Muscle of leg (tissue), 11 donors: ENCODE measurements around the gene STPG2. TPM values are rescaled to one million over a fixed set of nuclear protein-coding genes. Genes with fewer than 3 reads are reported as not detected.
A peak's percentile ranks its signal among the peaks of the same experiment; 100 is the strongest.
"Not testable (repeated sequence)": the region's sequence is repeated elsewhere in the genome, so short reads cannot be mapped to it uniquely, and the experiment has no call there.

Source experiments
- DNase-seq: peaks from one replicate; pipeline ENCODE4 v3.0.0; 2013
- H3K27ac ChIP-seq: one replicate; pipeline ENCODE4 v1.5.1; 2013; ENCODE audit warnings: mild to moderate bottlenecking, low read length, control low read depth
- H3K27me3 ChIP-seq: one replicate; pipeline ENCODE4 v1.6.1; 2013; ENCODE audit warnings: low read length; ENCODE audit not compliant: control insufficient read depth, insufficient read depth
- H3K36me3 ChIP-seq: one replicate; pipeline ENCODE4 v1.6.1; 2013; ENCODE audit warnings: low read length; ENCODE audit not compliant: control insufficient read depth, insufficient read depth
- H3K4me1 ChIP-seq: one replicate; pipeline ENCODE4 v1.6.1; 2013; ENCODE audit warnings: low read length; ENCODE audit not compliant: control insufficient read depth, insufficient read depth
- H3K4me3 ChIP-seq: one replicate; pipeline ENCODE4 v1.5.1; 2013; ENCODE audit warnings: low read length, control low read depth
- H3K9me3 ChIP-seq: replicated peaks from 2 replicates; pipeline ENCODE4 v1.6.1; 2013; ENCODE audit warnings: low read depth, low read length; ENCODE audit not compliant: control insufficient read depth
- WGBS: methylation state at CpG from one replicate; pipeline ENCODE4 v1.1.5; 2013; ENCODE audit warnings: missing lambda C conversion rate; ENCODE audit not compliant: insufficient coverage; 5-methylcytosine and 5-hydroxymethylcytosine counted together
- polyA plus RNA-seq, 8 donors: library from polyadenylated mRNA; unstranded; fragments of 120-200 nt; gene quantifications; one replicate each; pipeline versions ENCODE4 v1.2.1 to v1.2.3, GENCODE V29; 2013; ENCODE audit warnings: inconsistent platforms in 1 of 8, low replicate concordance in 1 of 8; ENCODE audit not compliant: insufficient read length in 8 of 8, insufficient read depth in 1 of 8
- total RNA-seq: library from RNA; stranded (reverse); fragments of 120-200 nt; gene quantifications from one replicate; pipeline ENCODE4 v1.2.4, GENCODE V29; 2013

Gene STPG2
- total and polyA plus RNA-seq, 9 donors: 0.04 to 0.18 (median 0.10) TPM; not detected in 5

DNA sequence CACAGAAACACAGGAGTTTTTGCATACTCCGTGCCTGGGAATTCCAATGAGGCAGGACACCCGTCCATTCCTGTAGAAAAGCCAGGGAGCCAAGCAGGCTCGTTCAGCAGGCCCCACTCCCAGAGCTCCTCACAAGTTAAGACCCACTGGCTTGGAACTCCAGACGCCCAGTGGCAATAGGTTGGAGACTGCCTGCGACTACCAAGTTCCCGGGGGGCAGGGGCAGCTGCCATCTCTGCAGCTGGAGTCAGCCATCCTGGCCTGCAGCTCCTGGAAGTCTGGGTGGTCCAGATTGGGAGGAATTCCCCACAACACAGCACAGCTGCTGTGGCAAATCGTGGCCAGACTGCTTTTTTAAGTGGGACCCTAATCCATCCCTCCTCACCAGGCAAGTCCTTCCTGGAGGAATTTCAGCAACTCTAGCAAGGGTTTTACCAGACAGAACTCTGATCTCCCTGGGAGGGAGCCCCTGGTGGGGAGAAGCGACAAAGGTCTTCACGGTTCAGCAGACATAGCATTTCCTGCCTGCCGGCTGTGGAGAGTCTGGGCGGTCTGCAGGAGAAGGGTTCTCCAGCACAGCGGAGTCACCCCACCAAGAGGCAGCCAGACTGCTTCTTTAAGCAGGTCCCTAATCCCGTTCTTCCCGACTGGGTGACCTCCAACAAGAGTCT is 231.9 kb downstream of the STPG2 start:
- no peak overlapping the region for H3K27ac ChIP-seq
- H3K4me1 ChIP-seq: no peaks in the 10 kb centered on the region
- H3K4me3 ChIP-seq: no peak overlapping the region
- no peaks in the 10 kb centered on the region for H3K27me3 ChIP-seq
- no peak for DNase-seq
- no peaks in the 10 kb centered on the region for H3K36me3 ChIP-seq
- no peaks in the 10 kb centered on the region for H3K9me3 ChIP-seq
- 62% methylated on average over 10 of the region's 14 CpGs for WGBS

DNA sequence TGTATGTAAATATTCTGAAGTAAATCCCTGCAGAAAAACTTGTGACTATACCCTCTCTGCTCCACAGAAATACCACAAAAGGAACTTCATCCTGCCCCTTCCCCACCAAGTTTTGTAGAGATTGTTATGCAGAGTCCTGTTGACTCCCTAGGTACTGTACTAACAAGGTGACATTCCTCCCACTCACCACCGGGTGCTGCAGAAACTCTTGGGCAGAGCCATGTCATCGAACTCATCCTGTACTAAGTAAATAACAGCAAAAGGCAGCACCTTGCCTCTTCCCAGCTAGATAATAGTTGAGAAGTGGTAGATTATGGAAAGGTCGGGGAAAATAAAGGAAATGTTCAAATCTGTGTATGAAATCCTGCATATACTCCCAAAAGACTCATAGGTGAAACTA is 233.3 kb downstream of the STPG2 start:
- Histone ChIP-seq H3K9me3 (no peaks in the 10 kb centered on the region), H3K27me3 (no peaks in the 10 kb centered on the region), H3K4me3 (no peak overlapping the region), H3K36me3 (no peaks in the 10 kb centered on the region), H3K4me1 (no peaks in the 10 kb centered on the region), H3K27ac (no peak overlapping the region)
- WGBS: no CpG with 5 or more reads among the region's 3 CpGs
- DNase-seq: no peak

DNA sequence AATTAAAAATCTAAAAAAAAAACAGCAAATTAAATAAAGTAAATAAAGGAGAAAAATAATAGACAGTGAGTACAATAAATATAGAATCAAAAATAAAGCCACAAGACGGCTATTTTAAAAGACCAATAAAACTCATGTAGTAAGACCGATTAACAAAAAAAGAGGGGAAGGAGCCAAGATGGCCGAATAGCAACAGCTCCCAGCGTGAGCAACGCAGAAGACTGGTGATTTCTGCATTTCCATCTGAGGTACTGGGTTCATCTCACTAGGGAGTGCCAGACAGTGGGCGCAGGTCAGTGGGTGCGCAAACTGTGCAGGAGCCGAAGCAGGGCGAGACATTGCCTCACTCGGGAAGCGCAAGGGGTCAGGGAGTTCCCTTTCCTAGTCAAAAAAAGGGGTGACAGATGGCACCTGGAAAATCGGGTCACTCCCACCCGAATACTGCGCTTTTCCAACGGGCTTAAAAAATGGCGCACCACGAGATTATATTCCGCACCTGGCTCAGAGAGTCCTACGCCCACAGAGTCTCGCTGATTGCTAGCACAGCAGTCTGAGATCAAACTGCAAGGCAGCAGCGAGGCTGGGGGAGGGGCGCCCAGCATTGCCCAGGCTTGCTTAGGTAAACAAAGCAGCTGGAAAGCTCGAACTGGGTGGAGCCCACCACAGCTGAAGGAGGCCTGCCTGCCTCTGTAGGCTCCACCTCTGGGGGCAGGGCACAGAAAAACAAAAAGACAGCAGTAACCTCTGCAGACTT is 239.7 kb downstream of the STPG2 start:
- not testable (repeated sequence) for H3K27me3 ChIP-seq, H3K4me3 ChIP-seq
- WGBS: 87% methylated on average over 14 of the region's 23 CpGs

DNA sequence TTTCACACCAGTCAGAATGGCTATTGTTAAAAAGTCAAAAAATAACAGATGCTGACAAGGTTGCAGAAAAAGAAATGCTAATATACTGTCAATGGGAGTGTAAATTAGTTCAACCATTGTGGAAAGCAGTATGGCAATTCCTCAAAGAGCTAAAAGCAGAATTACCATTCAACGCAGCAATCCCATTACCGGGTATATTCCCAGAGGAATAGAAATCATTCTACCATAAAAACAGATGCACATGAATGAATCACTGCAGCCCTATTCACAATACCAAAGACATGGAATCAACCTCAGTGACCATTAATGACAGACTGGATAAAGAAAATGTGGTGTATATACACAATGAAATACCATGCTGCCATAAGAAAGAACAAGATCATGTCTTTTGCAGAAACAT is 243.0 kb downstream of the STPG2 start:
- DNase-seq: no peak
- H3K27ac ChIP-seq: no peak overlapping the region
- no peaks in the 10 kb centered on the region for H3K36me3 ChIP-seq
- H3K4me3 ChIP-seq: no peak overlapping the region
- H3K27me3 ChIP-seq: no peaks in the 10 kb centered on the region
- WGBS: no CpG with 5 or more reads among the region's 2 CpGs
- H3K9me3 ChIP-seq: no peaks in the 10 kb centered on the region
- H3K4me1 ChIP-seq: no peaks in the 10 kb centered on the region

More for the DNA sequence above, 239.7 kb downstream of the STPG2 start:
- H3K27ac ChIP-seq, H3K36me3 ChIP-seq, DNase-seq, H3K9me3 ChIP-seq, H3K4me1 ChIP-seq: not testable (repeated sequence)

DNA sequence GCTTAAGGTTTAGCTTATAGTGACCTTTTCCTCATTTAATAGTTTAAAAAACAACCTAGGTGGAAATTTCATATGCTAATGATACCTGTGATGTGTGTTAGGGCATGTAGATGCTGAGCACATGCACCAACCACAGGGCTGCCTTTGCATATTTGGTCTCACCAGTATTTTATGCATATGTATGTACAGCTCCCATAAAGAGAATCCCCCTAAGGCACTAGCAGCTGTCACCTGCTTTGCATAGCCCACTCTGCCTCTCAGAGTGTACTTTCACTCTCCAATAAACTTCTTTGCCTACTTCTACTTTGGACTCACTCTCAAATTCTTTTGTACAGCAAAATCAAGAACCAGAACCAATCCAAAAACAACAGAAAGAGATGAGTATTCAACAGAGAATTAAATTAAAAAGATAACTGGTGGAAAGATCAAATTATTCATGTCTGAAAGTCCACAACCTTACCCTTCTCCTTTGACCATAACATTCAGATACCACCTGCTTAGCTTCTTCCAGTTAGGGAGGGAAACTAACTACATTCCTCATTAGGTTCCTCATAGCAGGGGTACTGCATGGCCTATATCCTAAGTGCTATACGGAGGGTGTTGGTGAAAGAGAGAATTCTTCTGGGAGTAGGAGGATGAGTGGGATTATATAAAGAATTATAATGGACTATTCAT is 250.5 kb downstream of the STPG2 start:
- WGBS: no CpG with 5 or more reads among the region's 1 CpG
- Histone ChIP-seq H3K4me3 (no peak overlapping the region), H3K27me3 (no peaks in the 10 kb centered on the region), H3K4me1 (no peaks in the 10 kb centered on the region), H3K9me3 (no peaks in the 10 kb centered on the region), H3K36me3 (no peaks in the 10 kb centered on the region), H3K27ac (no peak overlapping the region)
- no peak for DNase-seq

DNA sequence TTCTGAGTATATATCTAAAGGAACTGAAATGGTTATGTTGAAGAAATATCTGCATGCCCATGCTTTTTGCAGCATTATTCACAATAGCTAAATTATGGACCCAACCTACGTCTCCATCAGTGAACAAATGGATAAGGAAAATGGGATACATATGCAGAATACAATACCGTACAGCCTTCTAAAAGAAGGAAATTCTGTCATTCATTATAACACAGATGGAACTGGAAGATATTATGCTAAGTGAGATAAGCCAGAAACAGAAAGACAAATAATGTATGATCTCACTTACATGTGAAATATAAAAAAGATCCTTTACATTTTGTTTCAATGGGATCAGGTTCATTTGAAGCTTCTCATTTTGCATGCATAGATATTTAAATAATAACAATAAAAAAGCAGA is 263.3 kb downstream of the STPG2 start:
- Histone ChIP-seq H3K27me3 (no peaks in the 10 kb centered on the region), H3K4me3 (no peak overlapping the region), H3K9me3 (no peaks in the 10 kb centered on the region), H3K36me3 (no peaks in the 10 kb centered on the region), H3K4me1 (no peaks in the 10 kb centered on the region), H3K27ac (no peak overlapping the region)
- no peak for DNase-seq
- no CpG with 5 or more reads among the region's 2 CpGs for WGBS

DNA sequence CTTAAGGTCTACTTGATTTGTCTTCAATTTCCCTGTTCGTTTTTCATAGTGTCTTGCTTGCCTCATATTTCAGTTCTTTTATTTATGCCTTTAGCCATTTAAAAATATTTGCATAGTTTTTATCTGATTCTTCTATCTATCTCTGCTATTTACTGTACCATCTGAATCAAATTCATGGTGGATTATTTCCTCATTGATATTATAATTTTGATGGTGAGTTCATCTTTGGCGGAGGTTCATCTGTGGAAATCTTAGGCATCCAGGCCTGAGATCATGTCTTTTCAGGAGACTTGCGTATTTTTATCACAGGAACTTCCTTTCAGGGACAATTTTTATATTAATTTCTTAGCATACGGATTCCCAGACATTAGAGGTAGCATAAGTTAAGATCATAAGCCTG is 275.2 kb downstream of the STPG2 start:
- H3K9me3 ChIP-seq: no peaks in the 10 kb centered on the region
- no peaks in the 10 kb centered on the region for H3K36me3 ChIP-seq
- no peak overlapping the region for H3K27ac ChIP-seq
- peak; percentile 4 for DNase-seq
- H3K4me1 ChIP-seq: no peaks in the 10 kb centered on the region
- H3K4me3 ChIP-seq: no peak overlapping the region
- 80% methylated on average over 1 of the region's 4 CpGs for WGBS
- H3K27me3 ChIP-seq: no peaks in the 10 kb centered on the region

DNA sequence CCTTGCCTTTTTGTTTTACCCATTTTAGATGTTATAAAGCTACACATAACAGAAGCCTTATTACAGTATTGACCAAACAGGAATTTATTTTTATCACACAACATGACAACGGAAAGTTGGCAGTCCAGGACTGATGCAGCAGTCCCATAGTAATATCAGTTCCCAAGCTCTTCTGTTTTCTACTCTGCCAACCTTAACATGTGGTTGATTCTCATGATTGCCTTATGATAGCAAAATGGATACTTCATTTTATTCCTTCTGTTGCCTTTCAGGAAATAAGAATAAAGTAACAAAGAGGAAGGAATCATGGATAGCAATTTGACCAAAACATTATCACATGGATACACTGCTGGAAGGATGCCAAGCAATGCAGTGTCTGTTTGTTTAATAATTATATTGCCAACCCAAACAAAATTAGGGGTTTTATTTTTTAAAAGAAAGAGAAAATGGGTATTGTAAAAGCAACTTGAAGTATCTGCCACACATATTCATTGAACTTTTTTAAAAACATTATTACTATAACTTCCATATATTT is 275.7 kb downstream of the STPG2 start:
- no CpG with 5 or more reads among the region's 1 CpG for WGBS
- H3K9me3 ChIP-seq: no peaks in the 10 kb centered on the region
- H3K27ac ChIP-seq: no peak overlapping the region
- DNase-seq: peak; percentile 1
- H3K36me3 ChIP-seq: no peaks in the 10 kb centered on the region
- H3K4me1 ChIP-seq: no peaks in the 10 kb centered on the region
- no peaks in the 10 kb centered on the region for H3K27me3 ChIP-seq
- no peak overlapping the region for H3K4me3 ChIP-seq

DNA sequence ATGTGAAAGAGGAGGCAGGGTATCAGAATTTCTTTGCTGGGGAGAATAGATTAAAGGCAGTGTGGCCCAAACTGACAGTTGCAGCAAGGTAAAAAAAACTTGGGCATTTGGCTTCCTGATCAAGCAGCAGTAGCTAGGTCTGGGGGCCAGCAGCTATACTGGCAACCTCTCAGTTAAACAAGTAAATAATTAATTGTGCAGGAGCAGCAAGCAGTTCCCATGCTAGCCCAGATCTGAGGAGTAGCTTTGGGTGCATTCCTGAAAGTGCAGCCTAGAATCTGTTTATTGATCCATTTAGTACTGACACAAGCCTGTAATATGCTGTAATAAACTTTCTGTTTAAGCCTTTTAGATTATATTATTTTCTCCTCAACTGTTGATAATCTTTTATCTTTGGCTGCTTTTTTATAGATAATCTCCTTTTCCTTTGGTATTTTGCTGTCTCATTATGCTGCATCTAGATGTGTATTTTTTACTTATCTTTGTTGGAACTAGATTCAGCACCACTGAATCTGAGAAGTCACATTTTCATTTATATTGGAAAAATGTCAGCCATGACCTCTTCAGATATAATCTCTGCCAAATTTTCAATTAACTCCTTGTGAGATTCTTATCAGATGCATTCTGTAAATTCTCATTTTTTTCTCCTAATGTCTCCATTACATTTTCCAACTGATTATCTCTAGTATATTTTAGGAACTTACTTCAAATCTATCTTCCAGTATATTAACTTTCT is 276.3 kb downstream of the STPG2 start:
- peak; percentile 5 for DNase-seq
- Histone ChIP-seq H3K27ac (no peak overlapping the region), H3K36me3 (no peaks in the 10 kb centered on the region), H3K27me3 (no peaks in the 10 kb centered on the region), H3K9me3 (no peaks in the 10 kb centered on the region), H3K4me1 (no peaks in the 10 kb centered on the region), H3K4me3 (no peak overlapping the region)

DNA sequence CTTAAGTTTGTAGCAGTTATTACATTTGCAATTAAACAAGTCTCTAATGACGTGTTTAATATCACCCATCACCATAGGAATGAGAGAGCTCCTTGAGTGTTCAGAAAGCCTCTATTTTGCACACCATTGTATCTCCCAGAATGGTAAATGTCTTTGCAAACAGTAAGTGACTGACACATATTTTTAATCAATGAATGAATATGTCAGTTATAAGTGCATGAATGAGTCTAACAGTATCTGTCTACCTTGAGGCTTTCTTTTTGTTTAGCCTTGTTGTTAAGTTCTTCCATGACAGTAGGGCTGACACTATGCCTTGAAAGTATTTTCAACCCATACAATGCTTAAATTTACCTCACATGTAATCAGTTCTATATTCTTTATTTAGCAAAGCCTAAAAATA is 292.2 kb downstream of the STPG2 start:
- Histone ChIP-seq H3K4me1 (no peaks in the 10 kb centered on the region), H3K27ac (no peak overlapping the region), H3K9me3 (peaks cover 4% of the 10 kb centered on the region), H3K4me3 (no peak overlapping the region), H3K36me3 (no peaks in the 10 kb centered on the region), H3K27me3 (no peaks in the 10 kb centered on the region)
- no peak for DNase-seq
- no CpG with 5 or more reads among the region's 1 CpG for WGBS
